Subcutaneous adipose tissue (tissue), 4 donors: ENCODE results near the gene OR10G3. TPM values are rescaled to one million over a fixed set of nuclear protein-coding genes. Genes with fewer than 3 reads are reported as not detected.

ENCODE experiments used
- total RNA-seq, 4 donors: library from RNA; depleted of rRNA; stranded (reverse); fragments of >200 nt; gene quantifications; one replicate each; pipeline ENCODE4 v1.1.0, GENCODE V29; 2016
- TF ChIP-seq, protein P1 (sequence below): fragments of 450-650 bp; IDR thresholded peaks from one replicate; pipeline ENCODE4 v1.5.1; 2016; ENCODE audit warnings: low read depth, mild to moderate bottlenecking, control low read depth, antibody characterized with exemption, moderate library complexity

Gene OR10G3
- total RNA-seq, 4 donors from 2014 or later = not detected

DNA sequence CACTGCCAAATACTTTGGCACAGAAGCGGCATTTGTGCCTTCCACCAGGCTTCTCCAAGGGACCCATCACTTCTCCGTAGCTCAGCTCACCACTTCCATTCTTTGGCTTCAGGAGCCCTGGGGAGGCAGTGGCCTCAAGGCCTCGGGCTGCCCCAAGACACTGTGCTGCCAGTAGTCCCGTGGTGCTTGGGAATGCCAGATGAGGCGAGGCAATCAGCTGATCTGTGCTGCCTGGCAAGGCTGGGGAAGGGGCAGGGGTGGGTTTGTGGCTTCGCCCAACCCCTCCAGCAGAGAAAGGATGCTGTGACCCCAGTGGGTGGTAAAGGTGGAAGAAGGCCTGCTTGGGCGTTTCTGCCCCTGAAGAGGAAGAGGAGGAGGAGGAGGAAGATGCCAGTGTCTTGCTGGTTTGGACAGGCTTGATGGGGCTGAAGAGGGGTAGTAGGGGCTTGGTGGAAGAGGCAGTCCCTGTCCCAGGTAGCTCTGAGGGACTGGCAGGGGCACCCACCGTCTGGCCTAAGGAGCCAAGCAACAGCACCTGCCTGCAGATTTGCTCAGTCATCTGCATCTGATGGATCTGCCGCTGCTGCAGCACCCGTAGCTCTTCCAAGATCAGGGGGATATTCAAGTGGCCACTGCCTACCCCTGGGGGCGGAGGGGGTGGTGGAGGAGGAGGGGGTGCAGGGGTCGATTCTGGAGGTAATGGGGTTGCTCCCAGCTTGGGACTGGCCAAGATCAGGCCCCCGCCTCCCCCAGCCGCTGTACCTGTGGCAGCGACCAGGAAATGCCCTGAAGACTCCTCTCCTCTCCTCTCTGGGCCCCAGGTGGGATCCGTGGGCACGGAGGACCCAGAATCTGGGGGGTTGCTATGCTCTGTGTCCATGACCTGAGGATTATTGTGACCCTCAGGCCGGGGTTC is 55.0 kb downstream of the OR10G3 start:
- TF ChIP-seq, protein P1, sequence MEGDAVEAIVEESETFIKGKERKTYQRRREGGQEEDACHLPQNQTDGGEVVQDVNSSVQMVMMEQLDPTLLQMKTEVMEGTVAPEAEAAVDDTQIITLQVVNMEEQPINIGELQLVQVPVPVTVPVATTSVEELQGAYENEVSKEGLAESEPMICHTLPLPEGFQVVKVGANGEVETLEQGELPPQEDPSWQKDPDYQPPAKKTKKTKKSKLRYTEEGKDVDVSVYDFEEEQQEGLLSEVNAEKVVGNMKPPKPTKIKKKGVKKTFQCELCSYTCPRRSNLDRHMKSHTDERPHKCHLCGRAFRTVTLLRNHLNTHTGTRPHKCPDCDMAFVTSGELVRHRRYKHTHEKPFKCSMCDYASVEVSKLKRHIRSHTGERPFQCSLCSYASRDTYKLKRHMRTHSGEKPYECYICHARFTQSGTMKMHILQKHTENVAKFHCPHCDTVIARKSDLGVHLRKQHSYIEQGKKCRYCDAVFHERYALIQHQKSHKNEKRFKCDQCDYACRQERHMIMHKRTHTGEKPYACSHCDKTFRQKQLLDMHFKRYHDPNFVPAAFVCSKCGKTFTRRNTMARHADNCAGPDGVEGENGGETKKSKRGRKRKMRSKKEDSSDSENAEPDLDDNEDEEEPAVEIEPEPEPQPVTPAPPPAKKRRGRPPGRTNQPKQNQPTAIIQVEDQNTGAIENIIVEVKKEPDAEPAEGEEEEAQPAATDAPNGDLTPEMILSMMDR = no peak

DNA sequence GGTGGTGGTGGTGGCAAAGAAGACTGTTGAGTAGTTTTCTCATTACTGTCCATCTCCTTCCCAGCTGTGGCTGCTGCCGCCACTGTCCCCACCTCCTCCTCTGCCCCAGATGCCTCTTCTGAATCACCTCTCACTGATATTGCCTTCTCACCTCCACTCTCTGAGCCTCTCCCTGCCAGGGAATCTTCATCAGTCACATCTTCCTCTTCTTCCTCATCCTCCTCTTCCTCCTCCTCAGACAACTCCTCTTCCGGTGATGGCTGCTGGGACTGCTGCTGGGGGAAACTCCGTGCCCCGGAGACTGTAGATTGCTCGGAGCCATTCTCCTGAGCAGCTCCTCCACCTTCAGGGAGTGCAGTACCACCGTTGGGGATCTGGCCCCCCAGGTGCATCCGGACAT is 56.7 kb downstream of the OR10G3 start:
- TF ChIP-seq, protein P1 = no peak

DNA sequence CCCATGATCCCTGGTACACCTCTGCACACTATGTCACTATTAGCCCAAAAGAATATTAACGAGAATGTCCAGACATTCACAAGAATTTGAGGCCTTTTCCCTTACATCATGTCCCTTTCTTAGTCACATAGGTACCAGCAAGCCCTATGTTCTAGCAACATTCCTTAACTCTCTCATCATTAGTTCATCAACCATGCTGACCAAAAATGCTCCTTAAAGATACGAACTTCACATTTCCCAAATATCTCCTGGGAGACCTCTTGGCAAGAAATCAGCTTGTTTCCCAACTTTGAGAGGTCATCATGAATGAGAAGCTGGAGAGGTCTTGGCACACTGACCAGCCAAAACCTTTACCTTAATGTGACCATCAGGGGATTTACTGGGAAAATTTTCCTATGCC is 58.4 kb downstream of the OR10G3 start:
- TF ChIP-seq, protein P1 = no peak

DNA sequence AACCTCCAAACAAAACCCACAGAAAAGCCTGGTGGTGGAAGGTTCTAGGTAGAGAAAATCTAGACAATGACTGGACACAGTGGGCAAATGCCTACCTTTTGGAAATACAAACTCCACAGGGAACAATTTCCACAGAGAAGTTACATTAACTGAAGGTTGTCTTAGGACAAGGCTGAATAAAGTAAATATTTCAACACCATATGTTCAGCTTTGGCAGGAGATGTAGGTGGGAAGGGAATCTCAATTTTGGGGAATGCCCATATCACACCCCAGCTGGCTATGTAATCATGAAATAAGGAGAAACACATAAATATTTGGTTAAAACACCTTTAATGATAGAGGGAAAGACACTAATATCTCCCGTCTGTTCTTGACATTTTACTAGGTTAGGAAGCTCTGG is 59.1 kb downstream of the OR10G3 start:
- TF ChIP-seq, protein P1 = no peak

DNA sequence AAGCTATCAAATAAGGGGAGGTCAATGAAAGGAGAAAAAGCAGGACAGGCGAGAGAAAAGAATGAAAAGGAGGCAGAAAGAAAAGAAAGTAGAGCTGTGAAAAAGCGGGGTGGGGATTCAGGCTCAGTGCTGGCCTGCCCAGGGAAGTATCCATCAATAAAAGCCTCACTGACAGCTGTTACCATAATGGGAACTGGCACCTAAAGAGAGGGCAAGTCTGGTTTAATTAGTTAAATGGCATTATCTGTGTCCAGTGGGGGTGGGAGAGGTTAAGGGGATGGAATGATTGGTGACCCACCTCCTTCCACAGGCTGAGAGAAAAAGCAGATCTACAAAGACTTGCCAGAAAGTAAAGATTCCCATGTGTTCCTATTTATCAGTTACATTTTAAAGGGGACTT is 61.2 kb downstream of the OR10G3 start:
- TF ChIP-seq, protein P1 = no peak

Other genes starting within 250 kb of the OR10G3 start
- gene SUPT16H, start 196.1 kb downstream of the OR10G3 start, total RNA-seq = 10 to 100 TPM; 54.8 to 73.7 (median 57.7) TPM
- 10 to 100 TPM; 46.9 to 60.5 (median 53.1) TPM for gene CHD8, start 124.0 kb downstream of the OR10G3 start, total RNA-seq
- gene RAB2B, start 103.1 kb downstream of the OR10G3 start, total RNA-seq = 10 to 100 TPM; 19.6 to 31.1 (median 23.4) TPM
- 10 to 100 TPM; 46.4 to 57.6 (median 49.2) TPM for gene TOX4, start 102.9 kb downstream of the OR10G3 start, total RNA-seq
- 10 to 100 TPM; 29.8 to 46.9 (median 40.1) TPM for gene METTL3, start 68.7 kb downstream of the OR10G3 start, total RNA-seq
- gene SALL2, start 53.7 kb downstream of the OR10G3 start, total RNA-seq = 1 to 10 TPM in 3 of 4 donors, under 1 TPM in 1; 0.65 to 6.6 (median 3.6) TPM
- gene OR10G2, start 54.9 kb upstream of the OR10G3 start, total RNA-seq = not detected
- not detected for gene OR4E2, start 73.8 kb upstream of the OR10G3 start, total RNA-seq
- not detected for gene OR4E1, start 93.7 kb upstream of the OR10G3 start, total RNA-seq